GM12864 (cell line): ENCODE data around the gene ADGRG7.

Source experiments
- DNase-seq: peaks from one replicate; pipeline ENCODE4 v3.0.0-alpha.2; 2011; ENCODE audit warnings: low read depth
- H3K4me3 ChIP-seq: 2 replicates; pipeline ENCODE4 v1.5.1; 2011; ENCODE audit warnings: mild to moderate bottlenecking, low read depth, low read length, control low read depth
- TF ChIP-seq, protein P1 (sequence below): IDR thresholded peaks from 2 replicates; pipeline ENCODE4 v1.5.1; 2011; ENCODE audit warnings: low read depth, mild to moderate bottlenecking, moderate library complexity, low read length, control low read depth, inconsistent platforms; ENCODE audit errors: missing control alignments

The ADGRG7 gene

DNA sequence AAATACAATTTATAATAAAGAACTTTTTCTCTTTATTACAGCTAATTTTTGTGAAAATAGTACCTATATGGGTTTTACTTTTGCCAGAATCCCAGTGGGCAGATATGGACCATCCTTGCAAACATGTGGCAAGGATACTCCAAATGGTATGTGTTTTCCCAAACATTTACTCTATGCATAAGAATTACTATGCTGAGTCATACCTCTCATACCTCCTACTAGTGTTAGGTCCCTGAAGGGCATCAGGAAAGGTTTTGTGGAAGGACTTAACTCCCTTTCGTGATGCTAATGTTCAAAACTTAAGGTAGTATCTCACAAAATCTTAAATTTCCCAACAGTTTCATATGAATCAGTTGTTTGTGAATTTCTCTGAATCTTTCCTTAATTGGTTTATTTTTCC lies 21.3 kb downstream of the ADGRG7 start:
- no peak overlapping the region for H3K4me3 ChIP-seq
- TF ChIP-seq, protein P1, sequence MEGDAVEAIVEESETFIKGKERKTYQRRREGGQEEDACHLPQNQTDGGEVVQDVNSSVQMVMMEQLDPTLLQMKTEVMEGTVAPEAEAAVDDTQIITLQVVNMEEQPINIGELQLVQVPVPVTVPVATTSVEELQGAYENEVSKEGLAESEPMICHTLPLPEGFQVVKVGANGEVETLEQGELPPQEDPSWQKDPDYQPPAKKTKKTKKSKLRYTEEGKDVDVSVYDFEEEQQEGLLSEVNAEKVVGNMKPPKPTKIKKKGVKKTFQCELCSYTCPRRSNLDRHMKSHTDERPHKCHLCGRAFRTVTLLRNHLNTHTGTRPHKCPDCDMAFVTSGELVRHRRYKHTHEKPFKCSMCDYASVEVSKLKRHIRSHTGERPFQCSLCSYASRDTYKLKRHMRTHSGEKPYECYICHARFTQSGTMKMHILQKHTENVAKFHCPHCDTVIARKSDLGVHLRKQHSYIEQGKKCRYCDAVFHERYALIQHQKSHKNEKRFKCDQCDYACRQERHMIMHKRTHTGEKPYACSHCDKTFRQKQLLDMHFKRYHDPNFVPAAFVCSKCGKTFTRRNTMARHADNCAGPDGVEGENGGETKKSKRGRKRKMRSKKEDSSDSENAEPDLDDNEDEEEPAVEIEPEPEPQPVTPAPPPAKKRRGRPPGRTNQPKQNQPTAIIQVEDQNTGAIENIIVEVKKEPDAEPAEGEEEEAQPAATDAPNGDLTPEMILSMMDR = no peak
- no peak for DNase-seq

DNA sequence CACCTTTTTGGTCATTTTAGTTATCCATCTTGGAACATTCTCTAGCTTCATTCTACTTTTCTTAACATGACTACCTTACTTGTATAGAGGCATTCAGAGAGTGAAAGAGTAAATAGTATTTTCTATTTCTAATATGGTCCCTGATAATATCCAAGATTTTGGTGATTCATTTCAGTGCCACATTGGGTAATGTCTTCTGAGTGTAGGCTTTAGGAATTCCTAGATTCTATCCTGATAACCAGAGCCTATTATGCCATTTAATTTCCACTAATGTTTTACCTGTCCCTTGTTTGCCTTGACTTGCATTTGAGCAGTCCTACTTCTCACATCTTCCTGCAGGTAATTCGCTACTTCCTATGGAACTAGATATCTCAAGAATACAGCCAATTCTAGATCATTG lies 21.8 kb downstream of the ADGRG7 start:
- TF ChIP-seq, protein P1 = no peak
- DNase-seq = no peak
- no peak overlapping the region for H3K4me3 ChIP-seq

DNA sequence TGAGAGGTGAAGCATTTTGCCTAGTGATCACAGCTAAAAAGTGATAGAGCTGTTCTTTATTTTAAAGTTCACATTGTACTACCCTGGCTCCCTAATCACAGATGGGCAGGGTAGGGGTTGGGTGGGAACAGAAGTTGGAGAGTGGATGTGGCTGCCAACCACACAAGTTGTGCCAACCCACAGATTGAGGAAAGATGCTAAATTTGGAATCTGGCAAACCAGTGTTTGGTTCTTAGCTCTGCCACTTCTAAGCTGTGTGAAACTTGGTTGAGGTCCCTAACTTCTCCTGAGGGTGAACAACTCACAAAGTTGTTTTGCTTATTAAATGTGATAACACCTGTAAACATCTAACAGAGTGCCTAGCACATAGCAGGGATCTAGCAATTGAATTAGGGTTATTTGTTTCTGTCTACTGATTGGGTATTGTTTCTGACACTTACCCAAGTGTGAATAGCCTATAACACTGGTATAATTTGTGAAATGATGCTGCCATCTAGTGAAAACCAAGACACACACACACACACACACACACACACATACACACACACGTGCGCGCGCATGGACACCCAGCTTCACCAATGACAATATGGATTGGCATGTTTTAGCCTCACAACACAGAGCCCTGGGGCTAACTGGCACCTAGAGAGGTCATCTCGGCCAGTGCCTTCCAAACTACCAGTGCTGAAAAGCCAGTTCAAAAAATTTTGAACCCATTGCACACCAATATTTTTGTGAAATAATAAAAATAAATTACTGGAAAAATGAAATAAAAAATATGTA lies 25.3 kb downstream of the ADGRG7 start:
- TF ChIP-seq, protein P1 = peak; percentile 29
- H3K4me3 ChIP-seq = no peak overlapping the region
- peak; percentile 8 for DNase-seq

DNA sequence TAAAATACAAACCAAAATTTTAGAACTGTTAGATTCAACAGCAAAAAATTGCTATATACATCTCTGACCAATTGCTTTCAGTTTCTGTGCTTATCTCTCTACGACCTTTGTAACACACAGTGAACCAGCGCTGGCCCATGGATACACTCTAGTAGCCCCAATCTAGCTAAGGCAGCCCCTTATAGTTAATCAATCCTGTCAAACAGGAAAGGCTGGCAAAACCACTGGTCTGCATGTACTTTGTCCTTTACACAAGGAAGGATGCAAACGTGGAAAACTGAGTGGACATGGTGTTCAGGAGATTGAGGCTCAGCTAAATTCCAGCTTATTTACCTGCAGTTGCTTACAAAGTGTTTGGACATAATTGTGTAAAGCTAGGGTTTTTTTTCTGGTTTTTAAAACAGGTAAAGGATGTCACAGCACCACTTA lies 25.9 kb downstream of the ADGRG7 start:
- no peak for DNase-seq
- no peak overlapping the region for H3K4me3 ChIP-seq
- TF ChIP-seq, protein P1 = no peak

DNA sequence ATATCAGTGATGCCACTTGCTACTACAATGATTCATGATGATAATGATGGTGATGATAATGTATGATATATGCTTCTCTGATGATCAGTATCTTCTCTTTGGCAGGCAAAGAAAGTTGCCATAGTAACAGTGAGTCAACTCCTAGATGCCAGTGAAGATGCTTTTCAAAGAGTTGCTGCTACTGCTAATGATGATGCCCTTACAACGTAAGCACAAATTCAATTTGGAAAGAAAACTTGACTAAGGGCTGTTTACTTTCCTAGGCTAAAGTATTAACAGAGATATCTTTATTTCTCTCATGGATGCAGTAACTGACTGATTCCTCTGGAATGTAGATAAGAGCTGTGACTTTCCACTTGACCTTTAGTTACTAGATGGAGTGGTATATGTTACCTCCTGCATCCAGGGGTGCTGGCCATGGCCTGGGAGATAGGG lies 27.8 kb downstream of the ADGRG7 start:
- H3K4me3 ChIP-seq = no peak overlapping the region
- TF ChIP-seq, protein P1 = no peak
- DNase-seq = no peak

DNA sequence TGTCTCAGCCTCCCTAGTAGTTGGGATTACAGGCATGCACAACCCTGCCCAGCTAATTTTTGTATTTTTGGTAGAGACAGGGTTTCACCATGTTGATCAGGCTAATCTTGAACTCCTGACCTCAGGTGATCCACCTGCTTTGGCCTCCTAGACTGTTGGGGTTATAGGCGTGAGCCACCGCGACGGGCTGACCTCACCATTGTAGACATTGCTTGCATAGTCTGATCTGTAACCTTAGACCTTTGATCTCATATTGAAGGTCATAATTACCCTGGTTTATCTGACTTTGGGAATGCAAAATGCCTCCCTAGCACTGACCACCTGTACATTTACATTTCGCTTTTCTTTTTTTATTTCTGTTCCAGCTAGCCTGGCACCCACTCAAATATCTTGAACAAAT lies 31.2 kb downstream of the ADGRG7 start:
- H3K4me3 ChIP-seq = no peak overlapping the region
- DNase-seq = no peak
- TF ChIP-seq, protein P1 = no peak
